GM13977 (cell line): ENCODE data around the gene ZNF837.

Experiments
- DNase-seq: peaks from one replicate; pipeline ENCODE4 v3.0.0; 2012; ENCODE audit warnings: low spot score
- CTCF ChIP-seq: IDR thresholded peaks from 2 replicates; pipeline ENCODE4 v1.5.1; 2012; ENCODE audit warnings: mild to moderate bottlenecking, control low read depth; ENCODE audit not compliant: insufficient read depth; ENCODE audit errors: extremely low read depth, missing control alignments
- in situ Hi-C: fragments of 300-500 bp; cut with MboI; formaldehyde crosslinking; loops from one replicate; pipeline ENCODE4 v1.12.0; 2022; ENCODE audit warnings: low sequenced_read_pairs, low pct_unique_long_range_greater_than_20kb, mixed read lengths, inconsistent platforms; ENCODE audit not compliant: unreplicated experiment

Gene ZNF837

GRCh38 chr19:58338336-58338735 lies 42.5 kb downstream of the ZNF837 start:
- in situ Hi-C loops = no loop called here
- no peak for DNase-seq
- TF ChIP-seq CTCF = no peak

GRCh38 chr19:58336820-58337219 lies 44.0 kb downstream of the ZNF837 start:
- in situ Hi-C loops = no loop called here
- DNase-seq = no peak
- TF ChIP-seq CTCF = no peak

GRCh38 chr19:58336216-58336615 lies 44.6 kb downstream of the ZNF837 start:
- TF ChIP-seq CTCF = no peak
- in situ Hi-C loops = no loop called here
- no peak for DNase-seq

- in situ Hi-C loops = no loop called here
- DNase-seq = no peak
- TF ChIP-seq CTCF = no peak
These were observed 45.2 kb downstream of the ZNF837 start for GRCh38 chr19:58335630-58336029.

GRCh38 chr19:58334691-58335249 lies 46.1 kb downstream of the ZNF837 start:
- no peak for DNase-seq
- TF ChIP-seq CTCF = no peak
- in situ Hi-C loops = no loop called here

GRCh38 chr19:58332697-58333096 lies 48.1 kb downstream of the ZNF837 start:
- no peak for TF ChIP-seq CTCF
- DNase-seq = no peak
- in situ Hi-C loops = no loop called here

- TF ChIP-seq CTCF = no peak
- no peak for DNase-seq
- in situ Hi-C loops = no loop called here
These were observed 50.4 kb downstream of the ZNF837 start for GRCh38 chr19:58330458-58330857.
